Heart right ventricle (tissue), 16 donors: ENCODE results near the gene OR2H1. TPM values are rescaled to one million over a fixed set of nuclear protein-coding genes. Genes with fewer than 3 reads are reported as not detected.

Source experiments
- ATAC-seq, 8 donors: fragments of 200-7000 bp; cut with Tn5 transposase; one replicate each; pipeline ENCODE4 v1.9.1; 2020; ENCODE audit warnings: mild to moderate bottlenecking in 8 of 8, moderate library complexity in 8 of 8, moderate number of reproducible peaks in 1 of 8
- DNase-seq, 2 donors: peaks; one replicate each; pipeline ENCODE4 v3.0.0-alpha.2; 2020
- H3K27ac ChIP-seq, 10 donors: fragments of 200-600 bp; sonication (generic) in 2 of 10; one replicate each; pipeline versions ENCODE4 v1.5.0 to v1.8.0; 2020 to 2022; ENCODE audit warnings: mild to moderate bottlenecking in 3 of 10
- H3K27me3 ChIP-seq, 7 donors: fragments of 200-600 bp; one replicate each; pipeline ENCODE4 v1.8.0; 2021 to 2022; ENCODE audit warnings: mild to moderate bottlenecking in 2 of 7
- H3K36me3 ChIP-seq, 9 donors: fragments of 200-600 bp; sonication (generic) in 1 of 9; one replicate each; pipeline versions ENCODE4 v1.5.0 to v1.8.0; 2020 to 2022; ENCODE audit warnings: mild to moderate bottlenecking in 2 of 9
- H3K4me1 ChIP-seq, 9 donors: fragments of 200-600 bp; sonication (generic) in 1 of 9; one replicate each; pipeline versions ENCODE4 v1.5.0 to v1.8.0; 2020 to 2022; ENCODE audit warnings: mild to moderate bottlenecking in 4 of 9
- H3K4me3 ChIP-seq, 10 donors: fragments of 200-600 bp; sonication (generic) in 2 of 10; one replicate each; pipeline versions ENCODE4 v1.5.0 to v1.8.0; 2020 to 2022; ENCODE audit warnings: mild to moderate bottlenecking in 7 of 10, moderate library complexity in 2 of 10
- H3K9me3 ChIP-seq, 11 donors: fragments of 200-600 bp in 10 of 11; sonication (generic) in 2 of 11; one replicate each; pipeline versions ENCODE4 v1.5.0 to v1.8.0; 2013 to 2022; ENCODE audit warnings: mild to moderate bottlenecking in 2 of 11, control low read depth in 1 of 11, moderate library complexity in 1 of 11
- WGBS, 2 donors: extraction: QIAGEN DNeasy Blood & Tissue Kit; methylation state at CpG; one replicate each; pipeline ENCODE4 v1.1.7; 2013; ENCODE audit warnings: inconsistent platforms in 1 of 2; 5-methylcytosine and 5-hydroxymethylcytosine counted together
- intact Hi-C, 10 donors: fragments of 100-400 bp; cut with DNase I; formaldehyde crosslinking; loops; one replicate each; pipeline versions ENCODE4 v1.11.1 to v1.14.2; 2022
- long read RNA-seq, 3 donors: library from polyadenylated mRNA; unstranded; transcript quantifications; one replicate each; pipeline ENCODE4 v2.0.0, GENCODE V29; 2020 to 2021
- polyA plus RNA-seq, 2 donors: library from polyadenylated mRNA; stranded (reverse); fragments of 200-250 nt; gene quantifications; one replicate each; pipeline ENCODE4 v1.2.3, GENCODE V29; 2013
- total RNA-seq, 10 donors: library from RNA; stranded (reverse); fragmentation: NEBNext Ultra II Directional in 3 of 10; extraction: Animal tissue kit (Norgen Biotek cat#: 25700) in 3 of 10; gene quantifications; one replicate each; pipeline versions ENCODE4 v1.2.1 to v1.2.4, GENCODE V29; 2021 to 2023
- TF ChIP-seq, protein P1 (sequence below), 9 donors: fragments of 200-600 bp; sonication (generic) in 2 of 9; IDR thresholded peaks; one replicate each; pipeline versions ENCODE4 v1.5.0 to v1.8.0; 2021 to 2022; ENCODE audit warnings: antibody characterized with exemption in 9 of 9, mild to moderate bottlenecking in 5 of 9, moderate library complexity in 1 of 9
- donor health status: Arrhythmogenic right ventricular cardiomyopathy.
- donor health status: ischemic (EF 13 %, LVEDD 7.1; RV severe dilation, severe dysfunction).
- donor health status: healthy with polysubstance abuse.
- donor health status: DM: no; HTN: yes; CAD: no.
- donor health status: DM: no; HTN: no; CAD: no.
- donor health status: ischemic (EF 25% LVEDD 6.9; RV normal size, moderate dysfunction).
- donor health status: ischemic (EF 25% LVEDD 5.7; RV mildly dilated, moderate dysfunction).
- donor health status: healthy.
- donor health status: DM: yes; HTN: yes; CAD: no.
- donor health status: Ischemic cardiomyopathy.
- donor health status: ischemic (EF 35%, LVEDD 5.7; RV mildly dilated, moderate dysfunction).
- donor health status: nonischemic (EF 11% LVEDD 7.7; RV severe dilation, severe dysfunction).
- donor health status: DM: yes; HTN: yes; CAD: no.
- donor health status: PGD.
- donor health status: ischemic (EF 29% LVEDD 5.4; RV normal size, mild dysfunction).
- donor health status: nonischemic (EF 23%, LVEDD 6.1; RV moderate dilation, normal function).

OR2H1 gene
- total RNA-seq (not detected), polyA plus RNA-seq (not detected)
- long read RNA-seq, donor 1 = 0 reads
- long read RNA-seq, donor 2 = 0 reads
- long read RNA-seq, donor 3 = 0 reads

DNA sequence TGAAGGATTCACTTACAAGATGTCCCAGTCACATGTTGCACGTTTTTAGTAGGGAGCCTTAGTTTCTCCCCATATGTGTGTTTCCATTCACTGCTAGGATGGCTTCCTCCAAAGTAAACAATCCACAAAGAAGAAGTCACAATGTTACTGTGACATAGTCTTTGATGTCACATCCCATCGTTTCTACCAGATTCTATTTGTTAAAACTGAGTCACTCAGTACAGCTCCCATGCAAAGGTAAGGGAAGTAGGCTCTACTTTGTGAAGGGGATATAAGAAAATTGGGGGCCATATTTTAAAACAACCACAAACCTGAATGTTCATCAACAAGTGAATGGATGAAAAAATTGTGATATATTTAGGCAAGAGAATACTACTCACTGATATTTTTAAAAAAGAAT lies at the start of gene OR2H1, which contains the start of gene OR11A1:
Gene OR2H1 (plus strand): TSS at position 185 of the 400 bp plus-strand sequence. CDS start 4,615 bp downstream, outside the sequence.
Gene OR11A1 (minus strand): TSS at position 101 of the 400 bp plus-strand sequence. CDS start 29,430 bp downstream, outside the sequence.
- H3K36me3 ChIP-seq = no peaks in the 10 kb centered on the region
- H3K27ac ChIP-seq = no peak within 1 kb of the TSS
- TF ChIP-seq, protein P1, sequence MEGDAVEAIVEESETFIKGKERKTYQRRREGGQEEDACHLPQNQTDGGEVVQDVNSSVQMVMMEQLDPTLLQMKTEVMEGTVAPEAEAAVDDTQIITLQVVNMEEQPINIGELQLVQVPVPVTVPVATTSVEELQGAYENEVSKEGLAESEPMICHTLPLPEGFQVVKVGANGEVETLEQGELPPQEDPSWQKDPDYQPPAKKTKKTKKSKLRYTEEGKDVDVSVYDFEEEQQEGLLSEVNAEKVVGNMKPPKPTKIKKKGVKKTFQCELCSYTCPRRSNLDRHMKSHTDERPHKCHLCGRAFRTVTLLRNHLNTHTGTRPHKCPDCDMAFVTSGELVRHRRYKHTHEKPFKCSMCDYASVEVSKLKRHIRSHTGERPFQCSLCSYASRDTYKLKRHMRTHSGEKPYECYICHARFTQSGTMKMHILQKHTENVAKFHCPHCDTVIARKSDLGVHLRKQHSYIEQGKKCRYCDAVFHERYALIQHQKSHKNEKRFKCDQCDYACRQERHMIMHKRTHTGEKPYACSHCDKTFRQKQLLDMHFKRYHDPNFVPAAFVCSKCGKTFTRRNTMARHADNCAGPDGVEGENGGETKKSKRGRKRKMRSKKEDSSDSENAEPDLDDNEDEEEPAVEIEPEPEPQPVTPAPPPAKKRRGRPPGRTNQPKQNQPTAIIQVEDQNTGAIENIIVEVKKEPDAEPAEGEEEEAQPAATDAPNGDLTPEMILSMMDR (IDR thresholded peaks at IDR 0.05) = no peak
- intact Hi-C loops = no loop called here
- DNase-seq (no peak), ATAC-seq (no peak)
- H3K4me1 ChIP-seq = no peaks in the 10 kb centered on the region
- 60 to 65% methylated on average over 2 of the region's 2 CpGs for WGBS, 2 donors
- no peak within 1 kb of the TSS for H3K4me3 ChIP-seq
- H3K27me3 ChIP-seq = peaks cover 0 to 7% (median 4%) of the 10 kb centered on the region in 7 donors
- H3K9me3 ChIP-seq = no peaks in the 10 kb centered on the region

GRCh38 chr6:29414588-29414987 lies 42.4 kb upstream of the OR2H1 start, which contains the start of gene OR12D1:
OR12D1 (plus strand) TSS chr6:29414928.
- H3K27me3 ChIP-seq = no peaks in the 10 kb centered on the region
- intact Hi-C loops = no loop called here
- H3K36me3 ChIP-seq = no peaks in the 10 kb centered on the region
- TF ChIP-seq, protein P1 (IDR thresholded peaks at IDR 0.05) = no peak
- no peak within 1 kb of the TSS for H3K27ac ChIP-seq
- H3K9me3 ChIP-seq = peaks cover 0 to 16% (median 0%) of the 10 kb centered on the region in 11 donors
- no peak within 1 kb of the TSS for H3K4me3 ChIP-seq
- ATAC-seq = no peak
- no peaks in the 10 kb centered on the region for H3K4me1 ChIP-seq
- DNase-seq = no peak

DNA sequence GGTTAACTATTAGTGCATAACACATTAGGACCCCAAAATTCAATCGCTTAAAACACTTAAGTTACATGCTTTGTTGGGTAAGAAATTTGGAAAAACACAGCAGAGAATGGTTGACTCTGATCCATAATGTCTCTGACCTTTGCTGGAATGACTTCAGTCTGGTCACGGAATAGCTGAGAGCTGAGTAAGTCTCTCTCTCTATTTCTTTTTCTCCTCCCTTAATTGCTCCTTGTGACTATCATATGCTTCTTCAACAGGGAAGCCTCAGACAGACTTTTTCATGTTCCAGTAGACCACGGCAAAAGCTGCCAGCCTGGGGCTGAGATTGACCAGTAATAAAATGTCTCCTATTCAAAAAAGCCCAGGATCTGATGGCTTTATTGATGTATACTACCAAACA lies 37.4 kb upstream of the OR2H1 start:
- H3K36me3 ChIP-seq = no peaks in the 10 kb centered on the region
- TF ChIP-seq, protein P1 (IDR thresholded peaks at IDR 0.05) = no peak
- intact Hi-C loops = no loop called here
- H3K27me3 ChIP-seq = peaks cover 0 to 3% (median 0%) of the 10 kb centered on the region in 7 donors
- 56 to 83% methylated on average over 3 of the region's 3 CpGs for WGBS, 2 donors
- H3K4me1 ChIP-seq = no peaks in the 10 kb centered on the region
- ATAC-seq (no peak), DNase-seq (no peak)
- peaks cover 0 to 13% (median 0%) of the 10 kb centered on the region in 11 donors for H3K9me3 ChIP-seq
- H3K27ac ChIP-seq = no peak overlapping the region
- no peak overlapping the region for H3K4me3 ChIP-seq

DNA sequence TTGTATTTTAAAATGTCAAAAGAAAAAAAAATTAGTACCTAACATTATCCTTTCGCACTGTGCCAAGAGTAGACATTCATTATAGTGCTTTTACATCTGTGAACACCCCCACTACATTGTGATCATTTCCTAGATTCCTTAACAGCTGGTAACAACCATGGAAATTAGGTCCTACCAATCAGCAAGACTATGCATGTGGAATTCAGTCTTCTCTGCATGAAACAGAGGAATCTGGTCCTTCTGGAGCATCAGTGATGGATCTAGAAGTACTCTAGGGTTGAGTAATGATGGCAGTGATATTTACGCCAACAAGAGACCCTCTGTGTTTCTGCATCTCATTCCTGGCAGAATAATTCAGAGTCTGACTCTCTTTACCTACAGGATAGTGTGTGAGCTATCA lies 32.8 kb upstream of the OR2H1 start:
- no peak for DNase-seq
- no peaks in the 10 kb centered on the region for H3K36me3 ChIP-seq
- no peak for ATAC-seq
- no peak overlapping the region for H3K27ac ChIP-seq
- intact Hi-C loops = no loop called here
- H3K4me3 ChIP-seq = no peak overlapping the region
- TF ChIP-seq, protein P1 (IDR thresholded peaks at IDR 0.05) = no peak
- H3K9me3 ChIP-seq = peaks cover 0 to 13% (median 0%) of the 10 kb centered on the region in 11 donors
- no peaks in the 10 kb centered on the region for H3K4me1 ChIP-seq
- peaks cover 0 to 8% (median 0%) of the 10 kb centered on the region in 7 donors for H3K27me3 ChIP-seq
- 86 to 87% methylated on average over 2 of the region's 2 CpGs for WGBS, 2 donors
